ENCODE results near the gene TRIM41.

DNA sequence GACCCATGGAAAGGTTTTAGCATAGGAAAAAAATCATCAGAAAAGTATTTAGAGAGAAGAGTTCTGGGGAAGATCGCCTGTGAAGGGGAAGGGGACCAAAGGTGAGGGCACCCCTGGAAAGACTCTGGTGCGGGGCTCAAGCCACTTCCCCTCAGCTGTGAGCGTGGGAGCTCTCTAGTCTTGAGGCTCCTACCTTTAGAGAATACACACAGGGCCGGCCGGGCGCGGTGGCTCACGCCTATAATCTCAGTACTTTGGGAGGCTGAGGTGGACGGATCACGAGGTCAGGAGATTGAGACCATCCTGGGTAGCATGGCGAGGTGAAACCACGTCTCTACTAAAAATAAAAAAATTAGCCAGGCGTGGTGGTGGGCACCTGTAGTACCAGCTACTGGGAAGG lies 6.9 kb downstream of the TRIM41 start:
- TF ChIP-seq, protein P1, sequence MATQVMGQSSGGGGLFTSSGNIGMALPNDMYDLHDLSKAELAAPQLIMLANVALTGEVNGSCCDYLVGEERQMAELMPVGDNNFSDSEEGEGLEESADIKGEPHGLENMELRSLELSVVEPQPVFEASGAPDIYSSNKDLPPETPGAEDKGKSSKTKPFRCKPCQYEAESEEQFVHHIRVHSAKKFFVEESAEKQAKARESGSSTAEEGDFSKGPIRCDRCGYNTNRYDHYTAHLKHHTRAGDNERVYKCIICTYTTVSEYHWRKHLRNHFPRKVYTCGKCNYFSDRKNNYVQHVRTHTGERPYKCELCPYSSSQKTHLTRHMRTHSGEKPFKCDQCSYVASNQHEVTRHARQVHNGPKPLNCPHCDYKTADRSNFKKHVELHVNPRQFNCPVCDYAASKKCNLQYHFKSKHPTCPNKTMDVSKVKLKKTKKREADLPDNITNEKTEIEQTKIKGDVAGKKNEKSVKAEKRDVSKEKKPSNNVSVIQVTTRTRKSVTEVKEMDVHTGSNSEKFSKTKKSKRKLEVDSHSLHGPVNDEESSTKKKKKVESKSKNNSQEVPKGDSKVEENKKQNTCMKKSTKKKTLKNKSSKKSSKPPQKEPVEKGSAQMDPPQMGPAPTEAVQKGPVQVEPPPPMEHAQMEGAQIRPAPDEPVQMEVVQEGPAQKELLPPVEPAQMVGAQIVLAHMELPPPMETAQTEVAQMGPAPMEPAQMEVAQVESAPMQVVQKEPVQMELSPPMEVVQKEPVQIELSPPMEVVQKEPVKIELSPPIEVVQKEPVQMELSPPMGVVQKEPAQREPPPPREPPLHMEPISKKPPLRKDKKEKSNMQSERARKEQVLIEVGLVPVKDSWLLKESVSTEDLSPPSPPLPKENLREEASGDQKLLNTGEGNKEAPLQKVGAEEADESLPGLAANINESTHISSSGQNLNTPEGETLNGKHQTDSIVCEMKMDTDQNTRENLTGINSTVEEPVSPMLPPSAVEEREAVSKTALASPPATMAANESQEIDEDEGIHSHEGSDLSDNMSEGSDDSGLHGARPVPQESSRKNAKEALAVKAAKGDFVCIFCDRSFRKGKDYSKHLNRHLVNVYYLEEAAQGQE (IDR thresholded peaks at IDR 0.05; ENCODE audit: borderline replicate concordance in 1 of 2, low read depth in 1 of 2, low read length in 2 of 2), result no peak
- TF ChIP-seq MXI1 (IDR thresholded peaks at IDR 0.05; ENCODE audit: borderline replicate concordance, low read depth, low read length) (no peak), ARID2 (CRISPR knock-in tag; IDR thresholded peaks at IDR 0.05; ENCODE audit: borderline replicate concordance) (no peak), ZNF235 (CRISPR knock-in tag; IDR thresholded peaks at IDR 0.05; ENCODE audit: borderline replicate concordance) (no peak), TCF12 (IDR thresholded peaks at IDR 0.05) (no peak), TCF12 (CRISPR knock-in tag; IDR thresholded peaks at IDR 0.05) (no peak), POLR2A (IDR thresholded peaks at IDR 0.05; ENCODE audit: insufficient read depth in 1 of 2, low read depth in 2 of 2, low read length in 2 of 2) (no peak), ZNF24 (IDR thresholded peaks at IDR 0.05) (no peak), CREB1 (IDR thresholded peaks at IDR 0.05) (no peak), CREB1 (CRISPR knock-in tag; IDR thresholded peaks at IDR 0.05) (no peak)
- TF ChIP-seq, protein P2, sequence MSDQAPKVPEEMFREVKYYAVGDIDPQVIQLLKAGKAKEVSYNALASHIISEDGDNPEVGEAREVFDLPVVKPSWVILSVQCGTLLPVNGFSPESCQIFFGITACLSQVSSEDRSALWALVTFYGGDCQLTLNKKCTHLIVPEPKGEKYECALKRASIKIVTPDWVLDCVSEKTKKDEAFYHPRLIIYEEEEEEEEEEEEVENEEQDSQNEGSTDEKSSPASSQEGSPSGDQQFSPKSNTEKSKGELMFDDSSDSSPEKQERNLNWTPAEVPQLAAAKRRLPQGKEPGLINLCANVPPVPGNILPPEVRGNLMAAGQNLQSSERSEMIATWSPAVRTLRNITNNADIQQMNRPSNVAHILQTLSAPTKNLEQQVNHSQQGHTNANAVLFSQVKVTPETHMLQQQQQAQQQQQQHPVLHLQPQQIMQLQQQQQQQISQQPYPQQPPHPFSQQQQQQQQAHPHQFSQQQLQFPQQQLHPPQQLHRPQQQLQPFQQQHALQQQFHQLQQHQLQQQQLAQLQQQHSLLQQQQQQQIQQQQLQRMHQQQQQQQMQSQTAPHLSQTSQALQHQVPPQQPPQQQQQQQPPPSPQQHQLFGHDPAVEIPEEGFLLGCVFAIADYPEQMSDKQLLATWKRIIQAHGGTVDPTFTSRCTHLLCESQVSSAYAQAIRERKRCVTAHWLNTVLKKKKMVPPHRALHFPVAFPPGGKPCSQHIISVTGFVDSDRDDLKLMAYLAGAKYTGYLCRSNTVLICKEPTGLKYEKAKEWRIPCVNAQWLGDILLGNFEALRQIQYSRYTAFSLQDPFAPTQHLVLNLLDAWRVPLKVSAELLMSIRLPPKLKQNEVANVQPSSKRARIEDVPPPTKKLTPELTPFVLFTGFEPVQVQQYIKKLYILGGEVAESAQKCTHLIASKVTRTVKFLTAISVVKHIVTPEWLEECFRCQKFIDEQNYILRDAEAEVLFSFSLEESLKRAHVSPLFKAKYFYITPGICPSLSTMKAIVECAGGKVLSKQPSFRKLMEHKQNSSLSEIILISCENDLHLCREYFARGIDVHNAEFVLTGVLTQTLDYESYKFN (CRISPR knock-in tag; conservative IDR thresholded peaks at IDR 0.05), result no peak
- TF ChIP-seq, protein P3, sequence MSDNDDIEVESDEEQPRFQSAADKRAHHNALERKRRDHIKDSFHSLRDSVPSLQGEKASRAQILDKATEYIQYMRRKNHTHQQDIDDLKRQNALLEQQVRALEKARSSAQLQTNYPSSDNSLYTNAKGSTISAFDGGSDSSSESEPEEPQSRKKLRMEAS (IDR thresholded peaks at IDR 0.05), result no peak
- TF ChIP-seq, protein P4, sequence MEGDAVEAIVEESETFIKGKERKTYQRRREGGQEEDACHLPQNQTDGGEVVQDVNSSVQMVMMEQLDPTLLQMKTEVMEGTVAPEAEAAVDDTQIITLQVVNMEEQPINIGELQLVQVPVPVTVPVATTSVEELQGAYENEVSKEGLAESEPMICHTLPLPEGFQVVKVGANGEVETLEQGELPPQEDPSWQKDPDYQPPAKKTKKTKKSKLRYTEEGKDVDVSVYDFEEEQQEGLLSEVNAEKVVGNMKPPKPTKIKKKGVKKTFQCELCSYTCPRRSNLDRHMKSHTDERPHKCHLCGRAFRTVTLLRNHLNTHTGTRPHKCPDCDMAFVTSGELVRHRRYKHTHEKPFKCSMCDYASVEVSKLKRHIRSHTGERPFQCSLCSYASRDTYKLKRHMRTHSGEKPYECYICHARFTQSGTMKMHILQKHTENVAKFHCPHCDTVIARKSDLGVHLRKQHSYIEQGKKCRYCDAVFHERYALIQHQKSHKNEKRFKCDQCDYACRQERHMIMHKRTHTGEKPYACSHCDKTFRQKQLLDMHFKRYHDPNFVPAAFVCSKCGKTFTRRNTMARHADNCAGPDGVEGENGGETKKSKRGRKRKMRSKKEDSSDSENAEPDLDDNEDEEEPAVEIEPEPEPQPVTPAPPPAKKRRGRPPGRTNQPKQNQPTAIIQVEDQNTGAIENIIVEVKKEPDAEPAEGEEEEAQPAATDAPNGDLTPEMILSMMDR (CRISPR knock-in tag; IDR thresholded peaks at IDR 0.05), result no peak
